H9 (cell line): ENCODE data around the gene TBRG1. TPM values are rescaled to one million over a fixed set of nuclear protein-coding genes. Genes with fewer than 3 reads are reported as not detected.

Experiments used
- DNase-seq: peaks from one replicate; pipeline ENCODE4 v3.0.0-alpha.2; 2017
- H2AFZ ChIP-seq: one replicate; pipeline ENCODE4 v1.6.1; 2013; ENCODE audit warnings: mild to moderate bottlenecking, low read length, control low read depth, moderate library complexity
- H2AK5ac ChIP-seq: 2 replicates; pipeline ENCODE4 v1.6.1; 2013; ENCODE audit warnings: low read length, control low read depth, mixed read lengths; ENCODE audit not compliant: insufficient read length
- H2BK120ac ChIP-seq: one replicate; pipeline ENCODE4 v1.6.1; 2013; ENCODE audit warnings: low read depth, mild to moderate bottlenecking, low read length, control low read depth, inconsistent platforms; ENCODE audit not compliant: poor library complexity, severe bottlenecking
- H2BK12ac ChIP-seq: 2 replicates; pipeline ENCODE4 v1.6.1; 2013; ENCODE audit warnings: low read length, control low read depth, mixed read lengths, low read depth; ENCODE audit not compliant: insufficient read length
- H2BK15ac ChIP-seq: 2 replicates; pipeline ENCODE4 v1.6.1; 2013; ENCODE audit warnings: low read depth, low read length, control low read depth
- H2BK20ac ChIP-seq: one replicate; pipeline ENCODE4 v1.6.1; 2013; ENCODE audit warnings: low read depth, mild to moderate bottlenecking, low read length, control low read depth, inconsistent platforms; ENCODE audit not compliant: poor library complexity, severe bottlenecking
- H2BK5ac ChIP-seq: 2 replicates; pipeline ENCODE4 v1.6.1; 2013; ENCODE audit warnings: low read length, control low read depth, mixed read lengths; ENCODE audit not compliant: insufficient read length
- H3K14ac ChIP-seq: 2 replicates; pipeline ENCODE4 v1.6.1; 2013; ENCODE audit warnings: low read length, control low read depth; ENCODE audit not compliant: insufficient read depth
- H3K18ac ChIP-seq: 2 replicates; pipeline ENCODE4 v1.6.1; 2013; ENCODE audit warnings: low read depth, mild to moderate bottlenecking, mixed read lengths, low read length, control low read depth; ENCODE audit not compliant: insufficient read length
- H3K23ac ChIP-seq: 2 replicates; pipeline ENCODE4 v1.6.1; 2013; ENCODE audit warnings: low read length, control low read depth, mixed read lengths, low read depth; ENCODE audit not compliant: insufficient read length
- H3K23me2 ChIP-seq: 2 replicates; pipeline ENCODE4 v1.6.1; 2013; ENCODE audit warnings: low read depth, mild to moderate bottlenecking, mixed read lengths, low read length, control low read depth; ENCODE audit not compliant: insufficient read length, poor library complexity, severe bottlenecking
- H3K27ac ChIP-seq: 2 replicates; pipeline ENCODE4 v1.5.1; 2013; ENCODE audit warnings: low read length, control low read depth, mixed read lengths, low read depth; ENCODE audit not compliant: insufficient read length
- H3K27me3 ChIP-seq: 2 replicates; pipeline ENCODE4 v1.6.1; 2013; ENCODE audit warnings: low read length, control low read depth, inconsistent platforms; ENCODE audit not compliant: insufficient read depth
- H3K4ac ChIP-seq: 2 replicates; pipeline ENCODE4 v1.6.1; 2013; ENCODE audit warnings: low read depth, mild to moderate bottlenecking, control low read depth, inconsistent platforms, low read length, moderate library complexity
- H3K4me1 ChIP-seq: 2 replicates; pipeline ENCODE4 v1.6.1; 2013; ENCODE audit warnings: low read length, control low read depth, inconsistent platforms; ENCODE audit not compliant: insufficient read depth
- H3K4me2 ChIP-seq: 2 replicates; pipeline ENCODE4 v1.6.1; 2013; ENCODE audit warnings: low read length, control low read depth, mixed read lengths; ENCODE audit not compliant: insufficient read length, insufficient read depth
- H3K56ac ChIP-seq: 2 replicates; pipeline ENCODE4 v1.6.1; 2013; ENCODE audit warnings: low read depth, mild to moderate bottlenecking, mixed read lengths, low read length, control low read depth; ENCODE audit not compliant: insufficient read length
- H3K79me1 ChIP-seq: 2 replicates; pipeline ENCODE4 v1.6.1; 2013; ENCODE audit warnings: low read depth, mild to moderate bottlenecking, moderate library complexity, low read length, control low read depth, inconsistent platforms; ENCODE audit not compliant: insufficient read depth, poor library complexity, severe bottlenecking
- H3K79me2 ChIP-seq: 2 replicates; pipeline ENCODE4 v1.6.1; 2013; ENCODE audit warnings: low read length, control low read depth, inconsistent platforms; ENCODE audit not compliant: insufficient read depth
- H3K9ac ChIP-seq: 2 replicates; pipeline ENCODE4 v1.6.1; 2013; ENCODE audit warnings: low read length, control low read depth, mixed read lengths; ENCODE audit not compliant: insufficient read length; ENCODE audit errors: extremely low read depth
- H3K9me3 ChIP-seq: one replicate; pipeline ENCODE4 v1.6.1; 2013; ENCODE audit warnings: low read depth, low read length, inconsistent platforms; ENCODE audit not compliant: control insufficient read depth
- H3T11ph ChIP-seq: one replicate; pipeline ENCODE4 v1.6.1; 2013; ENCODE audit warnings: mild to moderate bottlenecking, low read length, control low read depth, inconsistent platforms
- H4K20me1 ChIP-seq: one replicate; pipeline ENCODE4 v1.6.1; 2013; ENCODE audit not compliant: control insufficient read depth, insufficient read length, insufficient read depth
- H4K5ac ChIP-seq: 2 replicates; pipeline ENCODE4 v1.6.1; 2013; ENCODE audit warnings: low read depth, mild to moderate bottlenecking, mixed read lengths, low read length, control low read depth; ENCODE audit not compliant: insufficient read length
- H4K8ac ChIP-seq: replicated peaks from 2 replicates; pipeline ENCODE4 v1.6.1; 2013; ENCODE audit warnings: low read length, control low read depth, mixed read lengths, low read depth; ENCODE audit not compliant: insufficient read length
- H4K91ac ChIP-seq: 2 replicates; pipeline ENCODE4 v1.6.1; 2013; ENCODE audit warnings: low read depth, mild to moderate bottlenecking, moderate library complexity, mixed read lengths, low read length, control low read depth; ENCODE audit not compliant: insufficient read length
- H3K27ac Mint-ChIP-seq, 3 experiments: 2 replicates in 2 of 3; 3 replicates in 1 of 3; pipeline ENCODE4 v1.8.0; 2020 to 2021; ENCODE audit warnings: mixed read lengths in 3 of 3, mild to moderate bottlenecking in 1 of 3, moderate library complexity in 1 of 3
- H3K27me3 Mint-ChIP-seq: 2 replicates; pipeline ENCODE4 v1.8.0; 2021; ENCODE audit warnings: low read depth, mild to moderate bottlenecking, moderate library complexity, mixed read lengths
- H3K36me3 Mint-ChIP-seq, 3 experiments: 2 replicates in 2 of 3; 3 replicates in 1 of 3; pipeline ENCODE4 v1.8.0; 2020 to 2021; ENCODE audit warnings: low read depth in 3 of 3, mixed read lengths in 3 of 3; ENCODE audit not compliant: insufficient read depth in 1 of 3
- H3K4me1 Mint-ChIP-seq, 2 experiments: 2 replicates each; pipeline ENCODE4 v1.8.0; 2020; ENCODE audit warnings: mixed read lengths in 2 of 2
- H3K4me3 Mint-ChIP-seq, 2 experiments: 2 replicates in 1 of 2; 3 replicates in 1 of 2; pipeline ENCODE4 v1.8.0; 2020 to 2021; ENCODE audit warnings: mild to moderate bottlenecking in 2 of 2, mixed read lengths in 2 of 2, moderate library complexity in 1 of 2
- H3K9me3 Mint-ChIP-seq, 2 experiments: 2 replicates in 1 of 2; 3 replicates in 1 of 2; pipeline ENCODE4 v1.8.0; 2020; ENCODE audit warnings: mild to moderate bottlenecking in 2 of 2, mixed read lengths in 2 of 2, moderate library complexity in 1 of 2
- CTCF ChIP-seq: fragments of 200-600 bp; sonication (generic); conservative IDR thresholded peaks from 3 replicates; pipeline ENCODE4 v1.8.0; 2021; ENCODE audit warnings: antibody characterized with exemption, mild to moderate bottlenecking
- total RNA-seq: library from RNA; stranded (reverse); gene quantifications from 2 replicates; pipeline ENCODE4 v1.2.1, GENCODE V29; 2021

TBRG1 gene
- total RNA-seq, 1 experiment from 2014 or later = 23.9 TPM

DNA sequence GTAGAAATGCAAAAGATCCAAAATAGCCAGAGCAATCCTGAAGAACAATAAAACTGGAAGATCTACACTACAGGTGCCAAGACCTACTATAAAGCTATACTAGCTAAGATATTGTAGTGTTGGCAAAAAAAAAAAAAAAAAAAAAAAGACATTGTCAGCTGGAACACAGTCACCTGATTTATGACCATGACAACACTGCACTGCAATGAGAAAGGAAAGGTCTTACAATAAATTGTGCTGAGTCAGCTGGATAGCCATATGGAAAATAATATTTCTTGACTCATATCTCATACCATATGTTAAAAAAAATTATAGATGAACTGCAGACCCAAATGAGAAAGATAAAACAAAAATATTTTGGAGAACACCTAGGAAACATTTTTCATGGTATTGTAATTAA lies 14.5 kb upstream of the TBRG1 start:
- no peak overlapping the region for H3K18ac ChIP-seq
- no peaks in the 10 kb centered on the region for H3K79me2 ChIP-seq
- Mint-ChIP-seq H3K9me3 (no peaks in the 10 kb centered on the region; a peak in 1 of 5 replicates), H3K36me3 (no peaks in the 10 kb centered on the region), H3K4me1 (no peaks in the 10 kb centered on the region), H3K27ac (no peak overlapping the region), H3K4me3 (no peak overlapping the region), H3K27me3 (no peaks in the 10 kb centered on the region; the same call in 1 of the 2 replicates)
- H2AK5ac ChIP-seq = no peak overlapping the region
- no peak for TF ChIP-seq CTCF
- no peak overlapping the region for H3K56ac ChIP-seq
- H4K20me1 ChIP-seq = no peaks in the 10 kb centered on the region
- H4K8ac ChIP-seq = no peak overlapping the region
- H2BK5ac ChIP-seq = no peak overlapping the region
- H3K27ac ChIP-seq = no peak overlapping the region
- H4K5ac ChIP-seq = no peak overlapping the region
- H2AFZ ChIP-seq = no peak overlapping the region
- no peak overlapping the region for H4K91ac ChIP-seq
- H3K9ac ChIP-seq = no peak overlapping the region
- no peak overlapping the region for H3T11ph ChIP-seq
- H3K9me3 ChIP-seq = no peaks in the 10 kb centered on the region
- H3K4ac ChIP-seq = no peak overlapping the region
- no peak for DNase-seq
- no peaks in the 10 kb centered on the region for H3K23me2 ChIP-seq
- no peak overlapping the region for H3K14ac ChIP-seq
- H2BK20ac ChIP-seq = no peak overlapping the region
- H3K4me1 ChIP-seq = no peaks in the 10 kb centered on the region
- H3K79me1 ChIP-seq = no peaks in the 10 kb centered on the region
- no peak overlapping the region for H2BK12ac ChIP-seq
- no peak overlapping the region for H3K4me2 ChIP-seq
- no peak overlapping the region for H2BK120ac ChIP-seq
- H2BK15ac ChIP-seq = no peak overlapping the region
- H3K27me3 ChIP-seq = no peaks in the 10 kb centered on the region
- no peak overlapping the region for H3K23ac ChIP-seq
